GM18508 (cell line): Measurements from ENCODE around the gene WSCD2.

ENCODE experiments used
- ATAC-seq: cut with Tn5 transposase; IDR thresholded peaks from one replicate; pipeline ENCODE4 v1.9.1; 2021; ENCODE audit warnings: moderate number of reproducible peaks; ENCODE audit not compliant: insufficient read depth, unreplicated experiment

Gene WSCD2

GRCh38 chr12:108254517-108255251 lies 125.6 kb downstream of the WSCD2 start:
- no peak for ATAC-seq

DNA sequence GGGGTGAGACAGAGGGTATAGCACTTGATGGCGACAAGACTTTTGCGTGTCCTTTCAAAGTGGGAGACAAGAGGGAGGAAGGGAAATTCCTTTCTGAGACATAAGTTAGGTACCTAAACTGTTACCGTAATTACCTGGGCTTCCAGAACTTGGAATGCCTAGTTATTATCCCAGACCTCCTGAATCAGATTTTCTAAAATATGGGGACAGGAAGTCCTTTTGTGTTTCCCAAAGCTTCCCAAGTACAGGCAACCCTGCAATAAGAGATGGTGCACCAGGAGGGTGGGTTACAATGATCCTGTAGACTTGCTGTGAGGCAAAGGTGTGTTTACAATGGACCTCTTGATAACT lies 126.1 kb downstream of the WSCD2 start:
- ATAC-seq, result no peak

DNA sequence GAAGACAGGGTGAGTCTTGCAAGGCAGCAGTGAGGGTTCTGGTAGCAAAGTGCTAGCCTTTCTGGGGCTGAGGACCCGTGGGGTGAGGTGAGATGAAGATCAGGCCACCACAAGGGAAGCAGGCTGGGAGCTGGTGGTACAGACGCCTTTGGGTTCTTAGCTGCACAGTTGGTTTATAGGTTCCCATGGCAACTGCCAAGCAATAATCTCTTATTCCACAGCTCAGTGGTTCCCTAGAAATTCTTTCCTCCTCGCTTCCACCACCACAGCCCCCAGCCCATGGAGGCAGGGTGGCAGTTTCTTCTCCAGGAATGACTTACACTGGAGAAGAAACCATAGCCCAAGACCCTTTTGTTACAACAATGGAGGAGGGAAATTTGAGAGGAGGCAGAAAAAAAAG lies 127.9 kb downstream of the WSCD2 start:
- ATAC-seq, result no peak

GRCh38 chr12:108257610-108258106 lies 128.6 kb downstream of the WSCD2 start:
- ATAC-seq, result no peak

DNA sequence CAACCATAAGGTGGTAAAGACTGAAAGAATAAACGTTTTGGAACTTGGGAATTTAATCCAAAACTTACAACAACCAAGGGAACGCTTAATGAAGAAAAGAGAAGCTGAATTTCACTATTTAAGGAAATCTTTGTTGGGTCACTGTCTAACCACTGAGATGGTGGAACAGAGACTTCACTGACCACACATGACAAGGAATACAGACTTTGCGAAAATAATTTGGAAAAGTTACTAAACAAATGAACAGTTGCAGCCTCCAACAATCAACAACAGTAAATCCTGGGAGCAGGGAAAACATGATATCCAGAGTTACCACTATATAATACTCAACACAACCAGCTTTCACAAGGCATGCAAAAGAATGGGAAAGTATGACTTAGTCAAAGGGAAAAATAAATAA lies 131.0 kb downstream of the WSCD2 start:
- no peak for ATAC-seq

- no peak for ATAC-seq
Observed at GRCh38 chr12:108260969-108261368, 131.9 kb downstream of the WSCD2 start.

- no peak for ATAC-seq
Observed at GRCh38 chr12:108265505-108265904, 136.4 kb downstream of the WSCD2 start.

DNA sequence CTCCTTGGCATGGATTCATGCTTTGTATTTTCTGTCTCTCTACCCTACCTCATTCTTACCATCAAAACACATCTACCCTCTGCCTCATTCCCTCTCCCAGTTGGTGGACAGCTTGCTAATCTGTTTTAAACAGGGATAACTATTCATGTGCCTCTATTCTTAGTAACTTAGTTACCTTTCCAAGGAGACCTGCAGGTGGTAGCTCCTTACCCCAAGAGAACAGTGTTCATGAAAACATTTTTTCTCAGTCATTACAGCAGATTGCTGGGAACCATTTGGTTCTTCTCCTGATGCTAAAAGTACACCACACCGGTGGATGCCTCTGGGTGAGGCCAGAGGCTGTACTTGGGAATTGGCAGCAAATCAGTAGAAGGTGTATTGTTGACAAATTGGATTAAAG lies 137.0 kb downstream of the WSCD2 start:
- no peak for ATAC-seq

DNA sequence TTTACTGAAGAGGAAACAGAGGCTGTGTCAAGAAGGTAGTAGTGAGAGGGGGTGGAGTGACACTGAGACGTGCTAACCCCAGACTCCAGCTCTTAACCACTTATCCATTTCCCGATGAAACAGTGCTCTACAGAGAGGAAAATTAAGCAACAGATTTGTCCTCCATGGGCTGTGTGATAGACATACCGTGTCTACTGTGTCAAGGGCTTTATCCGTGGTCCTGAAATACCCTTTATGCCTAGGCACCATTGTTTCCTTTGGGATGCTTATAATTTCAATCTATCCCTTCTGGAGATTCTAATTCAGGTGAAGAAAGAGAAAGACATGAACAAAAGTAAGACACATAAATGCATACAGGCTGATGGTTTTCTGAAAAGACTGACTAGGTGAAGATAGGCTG lies 138.4 kb downstream of the WSCD2 start:
- no peak for ATAC-seq

GRCh38 chr12:108268397-108268796 lies 139.3 kb downstream of the WSCD2 start:
- no peak for ATAC-seq

DNA sequence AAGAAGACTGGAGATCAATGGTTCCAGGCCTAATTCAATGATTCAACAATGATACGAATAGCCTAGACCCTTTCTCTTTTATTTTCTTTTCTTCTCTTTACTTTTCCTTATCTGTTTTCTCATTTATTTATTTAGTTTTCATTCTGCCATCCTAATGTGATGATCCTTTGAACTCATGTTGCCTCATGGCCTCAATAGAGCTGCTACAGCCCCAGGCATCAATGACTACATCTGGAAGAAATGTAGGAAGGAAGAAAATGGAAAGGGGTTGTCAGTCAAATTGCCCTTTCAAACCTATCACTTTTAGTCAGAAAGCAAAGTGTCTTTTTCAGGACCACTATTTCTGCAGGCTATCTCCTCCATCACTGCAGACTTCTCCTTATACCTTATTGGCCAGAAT lies 140.1 kb downstream of the WSCD2 start:
- ATAC-seq, result no peak

GRCh38 chr12:108270035-108270848 lies 141.2 kb downstream of the WSCD2 start:
- no peak for ATAC-seq

DNA sequence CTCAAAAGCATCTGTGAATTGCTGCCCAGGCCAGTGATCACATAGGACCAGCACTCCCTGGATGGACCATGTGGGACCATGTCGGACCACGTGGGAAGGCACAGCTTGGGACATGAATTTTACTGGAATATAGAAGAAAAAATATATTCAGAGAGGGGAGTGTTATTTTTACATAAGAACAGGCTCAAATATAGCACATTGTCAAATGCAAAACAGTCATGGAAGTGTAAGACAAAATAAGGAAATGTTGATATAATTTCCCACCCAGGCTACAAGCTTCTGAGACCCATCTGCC lies 141.7 kb downstream of the WSCD2 start:
- no peak for ATAC-seq

DNA sequence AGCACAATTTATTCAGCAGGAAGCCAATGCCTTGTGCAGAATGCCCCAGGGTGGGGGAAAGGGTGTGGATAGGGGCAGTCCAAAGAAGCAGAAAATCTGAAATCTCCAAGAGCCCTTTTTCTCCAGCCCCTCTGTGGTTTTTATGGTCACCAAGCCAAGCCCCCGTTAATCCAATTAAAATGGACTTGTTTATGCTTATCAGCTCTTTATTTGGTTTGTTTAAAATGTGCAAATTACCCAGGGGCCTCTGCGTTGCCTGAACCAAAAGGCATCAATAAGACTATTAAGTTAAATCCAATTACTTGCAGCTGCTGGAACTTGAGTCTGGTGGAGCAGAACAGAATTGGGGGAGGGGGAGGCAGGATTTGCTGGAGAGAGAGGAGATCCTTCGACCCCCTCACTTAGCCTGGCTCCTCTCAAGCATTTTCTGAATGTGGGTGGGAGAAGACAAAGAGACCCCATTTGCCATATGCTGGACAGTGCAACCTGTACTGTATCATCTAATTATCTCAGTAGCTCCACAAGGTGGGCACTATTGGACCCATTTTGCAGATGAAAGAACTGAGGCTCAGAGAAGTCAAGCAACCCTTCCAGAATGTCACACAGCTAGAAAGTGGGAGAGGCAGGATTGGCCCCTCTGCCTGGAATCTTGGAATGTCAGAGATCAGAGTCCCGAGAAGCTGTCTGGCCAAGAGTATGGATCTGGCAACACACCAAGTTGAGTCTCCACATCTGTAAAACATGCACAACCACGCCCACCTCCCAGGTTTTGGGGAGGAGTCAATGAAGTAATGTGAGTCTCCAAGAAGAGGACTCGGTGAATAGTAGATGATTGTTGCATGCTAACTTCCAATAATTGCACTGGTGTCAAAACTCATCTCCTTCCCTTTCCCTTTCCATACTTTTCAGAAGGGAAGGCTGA lies 143.1 kb downstream of the WSCD2 start:
- no peak for ATAC-seq

DNA sequence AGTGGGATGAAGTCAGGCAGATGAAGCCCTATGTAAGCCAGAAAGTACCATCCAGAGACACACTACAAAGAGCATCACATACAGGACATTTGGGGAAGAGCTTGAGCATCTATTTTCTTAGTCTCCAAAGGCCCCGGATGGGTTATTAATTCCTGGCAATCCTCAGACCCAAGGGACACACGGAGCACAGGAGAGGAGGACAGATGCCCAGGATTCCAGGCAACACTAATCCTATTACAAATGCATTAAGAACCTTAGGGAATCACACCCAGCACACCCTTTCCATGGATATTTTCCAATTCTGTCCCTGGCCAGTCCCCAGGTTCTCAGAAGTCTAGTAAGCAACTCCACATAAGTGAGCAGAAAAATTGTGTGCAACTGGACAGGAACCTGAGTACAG lies 144.1 kb downstream of the WSCD2 start:
- ATAC-seq, result no peak

GRCh38 chr12:108277613-108278012 lies 148.5 kb downstream of the WSCD2 start:
- no peak for ATAC-seq

- ATAC-seq, result no peak
Observed at GRCh38 chr12:108282160-108282559, 153.1 kb downstream of the WSCD2 start.

DNA sequence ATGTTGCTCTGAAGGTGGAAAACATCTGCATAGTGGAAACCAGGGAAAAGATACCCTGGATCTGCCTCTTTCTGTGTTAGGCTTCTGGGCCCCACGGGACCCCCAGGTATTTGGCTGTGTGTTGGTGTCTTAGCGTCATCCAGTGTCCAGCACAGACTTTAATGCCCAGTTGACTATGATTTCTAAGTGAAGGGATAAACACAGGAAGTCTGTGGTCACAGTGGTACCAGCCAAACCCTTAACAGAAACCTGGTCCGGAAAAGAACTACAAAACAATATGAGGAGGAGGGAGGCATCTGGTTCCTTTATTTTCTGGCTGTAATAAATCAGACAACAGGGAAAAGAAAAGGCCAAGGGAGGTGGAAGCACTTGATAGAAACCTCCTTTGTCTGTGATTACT lies 153.6 kb downstream of the WSCD2 start:
- no peak for ATAC-seq

- no peak for ATAC-seq
Observed at GRCh38 chr12:108284163-108284562, 155.1 kb downstream of the WSCD2 start.

DNA sequence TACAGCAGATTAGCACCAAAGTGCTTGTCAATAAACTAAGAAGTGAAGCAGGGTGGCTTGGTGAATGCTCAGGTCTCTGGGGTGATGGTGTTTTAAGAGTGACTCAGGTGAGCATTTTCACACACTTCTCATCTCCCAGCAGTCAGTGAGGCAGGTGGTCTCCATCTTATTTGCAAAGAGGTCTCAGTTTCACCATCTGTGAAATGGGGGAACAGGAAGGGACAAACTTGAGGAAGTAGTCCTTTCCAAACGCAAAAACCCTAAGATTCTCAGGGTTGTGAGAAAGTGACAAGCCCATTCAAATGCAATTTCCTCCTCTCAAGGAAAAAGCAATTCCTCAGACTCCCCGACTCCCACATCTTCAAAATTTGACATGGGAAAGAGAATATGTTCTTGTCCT lies 155.9 kb downstream of the WSCD2 start:
- no peak for ATAC-seq

DNA sequence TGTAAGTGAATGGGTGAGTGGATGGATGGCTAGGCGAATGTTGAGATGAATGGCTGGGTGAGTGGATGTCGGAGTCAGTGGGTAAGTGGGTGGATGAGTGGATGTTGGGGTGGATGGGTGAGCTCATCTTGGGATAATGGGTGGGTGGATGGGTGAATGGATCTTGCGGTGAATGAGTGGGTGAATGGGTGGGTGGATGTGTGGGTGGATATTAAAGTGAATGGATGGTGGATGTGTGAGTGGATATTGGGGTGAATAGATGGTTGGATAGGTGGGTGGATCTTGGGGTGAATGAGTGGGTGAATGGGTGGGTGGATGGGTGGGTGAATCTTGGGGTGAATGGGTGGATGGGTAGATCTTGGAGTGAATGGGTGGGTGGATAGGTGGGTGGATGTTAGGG lies 158.1 kb downstream of the WSCD2 start:
- ATAC-seq, result no peak
